T-helper 2 cell treated with Interferon-gamma antibody and Interleukin-4, amounts not matched to agents 100 ng/mL and 5 ng/mL, for 36 hours (primary cell): ENCODE results near the gene KIF26A. TPM values are rescaled to one million over a fixed set of nuclear protein-coding genes. Genes with fewer than 3 reads are reported as not detected.
"Not testable (repeated sequence)": the region's sequence is repeated elsewhere in the genome, so short reads cannot be mapped to it uniquely, and the experiment has no call there.

ENCODE experiments used
- intact Hi-C: fragments of 100-400 bp; cut with micrococcal nuclease; formaldehyde crosslinking; loops from one replicate; pipeline ENCODE4 v1.15.1; 2023
- total RNA-seq: library from RNA; stranded (reverse); gene quantifications from 2 replicates; pipeline ENCODE4 v1.2.3, GENCODE V29; 2022

The KIF26A gene
- total RNA-seq, 1 donor from 2014 or later = 0.45 TPM

DNA sequence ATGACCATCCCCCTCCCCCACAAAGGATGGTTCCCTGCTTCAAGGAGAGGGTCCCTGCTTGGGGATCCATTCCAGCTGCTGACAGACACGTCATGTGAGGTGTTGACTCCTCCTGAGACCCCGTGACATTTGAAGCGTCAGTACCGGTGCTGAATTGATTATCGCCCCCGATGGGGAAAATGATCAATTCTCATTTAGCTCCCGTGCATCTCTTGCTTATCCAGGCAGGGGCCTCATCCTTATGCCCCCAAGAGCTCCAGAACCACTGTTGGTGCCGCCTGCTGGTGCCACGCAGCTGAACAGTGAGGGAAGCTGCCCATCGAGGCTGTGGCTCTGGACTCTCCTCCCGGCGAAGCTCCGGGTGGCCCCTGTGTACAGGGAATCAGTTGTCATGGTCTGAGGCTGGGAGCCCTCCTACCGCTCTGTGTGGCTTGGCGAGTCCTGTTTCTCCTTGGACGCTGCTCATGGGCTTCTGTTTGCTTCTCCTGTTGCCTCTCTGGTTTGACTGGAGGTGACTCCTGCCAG, 4.6 kb downstream of the KIF26A start:
- intact Hi-C loops = no loop called here

GRCh38 chr14:104143521-104144452, 5.4 kb downstream of the KIF26A start:
- intact Hi-C loops = no loop called here

DNA sequence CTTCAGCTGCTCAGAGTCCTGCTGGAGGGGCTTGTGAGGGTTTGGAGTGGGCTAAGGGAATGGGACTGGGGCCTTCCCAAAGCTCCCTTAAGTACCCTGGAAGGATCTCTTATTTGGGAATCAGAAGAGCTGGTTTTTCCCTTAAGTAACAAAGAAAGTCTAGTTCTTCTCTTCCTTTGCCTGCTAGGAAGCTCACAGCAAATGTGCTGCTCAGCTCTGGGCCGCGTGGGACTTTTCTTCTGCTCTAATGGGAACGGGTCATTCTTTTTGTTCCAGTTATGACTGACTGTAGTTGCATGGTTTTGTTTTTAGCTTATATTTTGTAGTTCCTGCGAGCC, 6.0 kb downstream of the KIF26A start:
- intact Hi-C loops = no loop called here

GRCh38 chr14:104144911-104145825, 6.8 kb downstream of the KIF26A start:
- intact Hi-C loops = no loop called here

GRCh38 chr14:104145826-104146601, 7.6 kb downstream of the KIF26A start:
- intact Hi-C loops = no loop called here

GRCh38 chr14:104146651-104147345, 8.4 kb downstream of the KIF26A start:
- intact Hi-C loops = no loop called here

DNA sequence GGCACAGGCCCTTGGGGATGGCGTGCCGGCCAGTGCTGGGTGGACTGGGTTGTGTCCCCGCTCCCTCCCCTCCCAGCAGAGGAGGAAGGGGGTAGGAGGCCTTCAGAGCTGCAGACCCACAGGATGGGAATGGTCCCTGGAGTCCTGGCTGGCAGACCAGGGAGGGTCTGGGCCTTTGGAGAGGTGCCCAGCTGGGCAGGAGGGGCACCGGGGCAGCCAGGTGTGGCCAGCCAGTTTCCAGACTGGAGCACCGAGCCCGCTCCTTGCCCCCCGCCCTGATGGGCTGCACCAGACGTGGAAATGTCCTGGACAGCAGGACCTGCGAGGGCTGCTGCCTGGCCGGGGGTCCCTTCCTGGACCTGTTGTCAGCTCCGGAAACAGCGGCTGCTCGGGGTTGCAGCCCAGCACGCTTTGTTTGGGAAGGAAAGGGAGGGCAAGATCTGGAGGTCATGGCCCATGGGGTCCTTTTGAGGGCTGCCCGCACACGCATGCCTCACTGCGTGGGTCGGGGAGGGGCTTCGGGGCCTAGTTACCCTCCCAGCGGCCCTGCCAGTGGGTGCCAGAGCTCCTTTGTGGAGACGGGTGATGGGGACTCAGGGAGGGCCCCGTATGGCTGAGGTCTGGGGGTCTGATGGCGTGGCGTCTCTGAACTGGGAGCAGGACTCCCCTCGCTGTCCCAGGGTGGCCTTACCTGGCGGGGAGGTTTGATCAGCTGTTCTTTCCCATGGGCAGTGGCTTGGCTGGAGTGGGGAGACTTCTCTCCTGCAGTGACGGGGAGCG, 9.1 kb downstream of the KIF26A start:
- intact Hi-C loops = no loop called here

DNA sequence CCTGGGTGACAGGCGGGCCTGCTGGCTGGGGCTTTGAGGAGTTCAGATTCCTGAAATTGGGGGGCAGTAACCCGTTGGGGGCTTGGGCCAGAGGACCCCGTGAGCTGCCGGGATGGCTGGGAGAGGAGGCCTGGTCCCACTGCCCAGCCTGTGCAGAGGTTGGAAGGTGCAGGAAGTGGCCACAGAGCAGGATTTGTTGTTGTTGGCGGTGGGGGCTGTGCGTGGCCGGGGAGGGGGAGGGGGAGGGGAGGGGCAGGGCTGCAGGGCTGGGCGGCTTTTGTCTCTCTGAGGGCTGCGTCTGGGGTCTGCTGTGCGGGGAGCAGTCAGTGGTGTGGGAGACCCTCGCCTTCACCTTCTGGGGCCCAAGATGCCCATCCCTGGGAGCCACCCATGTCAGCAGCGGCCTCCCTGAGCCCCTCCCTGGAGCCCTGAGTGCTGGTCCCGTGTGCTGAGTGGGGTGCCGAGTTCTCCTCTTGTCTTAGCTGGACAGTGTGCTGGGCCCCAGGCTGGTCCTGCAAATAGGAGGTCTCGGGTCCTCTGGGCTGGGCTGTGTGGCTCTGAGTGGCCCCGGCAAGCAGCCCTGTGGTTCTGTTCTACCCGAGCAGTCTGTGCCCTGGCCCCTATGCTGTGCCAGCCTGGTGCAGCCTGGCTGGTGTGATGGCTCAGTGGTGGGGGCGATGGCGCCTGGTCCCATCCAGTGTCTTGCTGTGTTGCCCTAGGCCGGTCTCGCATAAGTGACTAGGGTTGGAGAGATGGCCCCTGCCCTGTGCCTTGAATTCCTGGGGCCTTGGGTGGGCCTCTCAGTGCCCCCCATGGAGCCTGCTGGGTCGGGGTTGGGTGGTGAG, 10.3 kb downstream of the KIF26A start:
- intact Hi-C loops = no loop called here

- intact Hi-C loops = no loop called here
These were observed 10.8 kb downstream of the KIF26A start for GRCh38 chr14:104149278-104149595.

DNA sequence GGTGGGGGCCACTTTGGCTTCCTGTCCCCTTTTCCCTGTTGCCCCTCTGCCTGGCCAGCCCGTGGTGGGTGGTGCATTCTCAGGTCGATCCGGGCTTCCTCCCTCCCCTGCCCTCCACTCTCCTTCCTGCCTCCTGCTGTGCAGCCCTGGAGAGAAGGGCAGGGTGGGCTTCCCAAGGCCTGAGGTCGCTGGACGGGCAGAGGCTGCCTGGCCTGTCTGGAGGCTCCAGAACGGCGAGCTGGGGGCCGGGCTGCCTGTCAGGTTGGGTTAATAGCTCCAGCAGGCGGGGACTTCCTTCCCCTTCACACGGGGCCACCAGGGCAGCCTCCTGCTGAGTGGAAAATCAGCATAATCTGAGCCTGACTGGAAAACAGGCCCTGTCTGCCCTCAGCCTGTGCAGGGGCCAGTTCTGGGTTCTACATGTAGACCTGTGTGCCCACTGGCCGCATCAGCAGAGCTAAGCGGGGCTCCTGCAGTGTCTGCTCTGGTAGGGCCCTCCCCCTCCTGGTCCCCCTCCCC, 11.3 kb downstream of the KIF26A start:
- intact Hi-C loops = no loop called here

DNA sequence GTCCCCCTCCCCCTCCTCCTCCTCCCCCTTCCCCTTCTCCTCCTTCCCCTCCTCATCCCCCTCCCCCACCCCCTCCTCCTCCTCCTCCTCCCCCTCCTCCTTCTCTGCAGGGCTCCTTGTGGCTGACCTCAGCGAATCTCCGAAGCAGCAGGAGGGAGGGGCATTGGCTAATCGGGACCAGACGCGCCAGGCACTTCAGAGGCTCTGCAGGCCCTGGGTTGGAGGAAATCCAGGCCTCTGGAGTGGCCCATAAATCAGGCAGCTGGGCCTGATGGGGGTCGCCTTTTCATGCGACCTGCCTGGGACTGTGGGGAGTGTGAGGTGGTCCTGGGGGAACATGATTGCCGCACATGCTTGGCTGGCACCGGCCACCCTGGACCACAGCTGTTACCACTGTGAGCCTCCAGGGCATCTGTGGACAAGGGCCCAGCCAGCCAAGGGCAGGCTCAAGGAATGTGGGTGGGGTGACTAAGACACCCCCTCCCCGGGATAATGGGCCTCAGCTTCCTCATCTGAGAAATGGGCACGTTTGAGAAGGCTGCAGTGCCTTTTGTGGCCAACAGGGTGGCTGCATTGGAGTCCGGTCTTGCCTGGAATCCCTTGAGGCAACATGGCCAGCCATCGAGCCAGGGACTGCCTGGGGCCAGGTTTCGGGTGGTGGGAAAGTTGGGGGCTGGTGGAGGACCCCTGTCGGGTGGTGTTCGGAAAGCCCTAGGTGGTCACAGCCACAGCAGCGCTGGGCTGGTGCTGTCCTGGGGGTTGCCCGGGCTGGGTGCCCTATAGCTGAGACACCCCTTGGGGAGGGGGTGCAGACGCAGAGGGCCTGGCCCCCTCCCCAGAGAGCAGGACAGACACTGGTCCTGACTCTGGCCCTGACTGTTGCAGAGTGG, 12.0 kb downstream of the KIF26A start:
- intact Hi-C loops = no loop called here

GRCh38 chr14:104151026-104151381, 12.6 kb downstream of the KIF26A start:
- intact Hi-C loops = no loop called here

DNA sequence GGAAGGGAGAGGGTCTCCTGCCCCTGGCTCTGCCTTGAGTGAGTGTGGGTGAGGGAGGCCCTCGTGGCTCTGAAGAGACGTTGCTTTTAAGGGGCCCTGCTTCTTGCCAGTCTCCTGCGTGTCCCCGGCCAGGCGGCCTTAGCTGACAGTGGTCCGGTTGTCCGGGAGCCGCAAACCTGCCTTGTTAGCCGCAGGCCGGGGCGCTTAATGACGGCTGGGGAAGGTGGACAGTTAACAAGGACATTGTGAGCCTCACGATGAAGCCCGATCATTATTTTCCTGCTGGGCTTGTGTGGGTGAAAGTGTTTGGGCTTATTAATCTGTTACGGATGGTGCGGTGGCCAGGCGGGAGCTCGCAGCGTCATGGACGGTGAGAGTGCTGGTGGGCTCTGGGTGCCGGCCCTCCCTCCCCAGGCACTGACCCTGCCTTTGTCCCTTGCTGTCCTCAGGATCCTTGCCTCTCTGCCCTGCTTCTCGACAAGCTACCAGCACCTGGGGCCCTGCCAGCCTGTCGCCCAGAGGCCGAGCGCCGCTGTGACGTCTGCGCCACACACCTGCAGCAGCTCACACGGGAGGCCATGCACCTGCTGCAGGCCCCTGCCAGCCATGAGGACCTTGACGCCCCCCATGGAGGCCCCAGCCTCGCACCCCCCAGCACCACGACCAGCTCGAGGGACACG, 13.3 kb downstream of the KIF26A start:
- intact Hi-C loops = no loop called here

DNA sequence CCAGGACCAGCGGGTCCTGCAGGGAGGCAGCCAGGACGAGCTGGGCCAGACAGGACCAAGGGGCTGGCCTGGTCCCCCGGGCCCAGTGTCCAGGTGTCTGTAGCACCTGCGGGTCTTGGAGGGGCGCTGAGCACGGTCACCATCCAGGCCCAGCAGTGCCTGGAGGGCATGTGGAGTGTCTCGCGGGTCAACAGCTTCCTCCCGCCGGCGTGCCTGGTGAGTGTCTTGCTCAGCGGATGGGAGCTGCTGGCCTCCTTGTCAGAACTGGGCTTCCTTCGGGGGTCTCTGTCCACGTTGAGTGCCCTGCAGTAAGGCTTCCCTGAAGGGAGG, 13.8 kb downstream of the KIF26A start:
- intact Hi-C loops = no loop called here

DNA sequence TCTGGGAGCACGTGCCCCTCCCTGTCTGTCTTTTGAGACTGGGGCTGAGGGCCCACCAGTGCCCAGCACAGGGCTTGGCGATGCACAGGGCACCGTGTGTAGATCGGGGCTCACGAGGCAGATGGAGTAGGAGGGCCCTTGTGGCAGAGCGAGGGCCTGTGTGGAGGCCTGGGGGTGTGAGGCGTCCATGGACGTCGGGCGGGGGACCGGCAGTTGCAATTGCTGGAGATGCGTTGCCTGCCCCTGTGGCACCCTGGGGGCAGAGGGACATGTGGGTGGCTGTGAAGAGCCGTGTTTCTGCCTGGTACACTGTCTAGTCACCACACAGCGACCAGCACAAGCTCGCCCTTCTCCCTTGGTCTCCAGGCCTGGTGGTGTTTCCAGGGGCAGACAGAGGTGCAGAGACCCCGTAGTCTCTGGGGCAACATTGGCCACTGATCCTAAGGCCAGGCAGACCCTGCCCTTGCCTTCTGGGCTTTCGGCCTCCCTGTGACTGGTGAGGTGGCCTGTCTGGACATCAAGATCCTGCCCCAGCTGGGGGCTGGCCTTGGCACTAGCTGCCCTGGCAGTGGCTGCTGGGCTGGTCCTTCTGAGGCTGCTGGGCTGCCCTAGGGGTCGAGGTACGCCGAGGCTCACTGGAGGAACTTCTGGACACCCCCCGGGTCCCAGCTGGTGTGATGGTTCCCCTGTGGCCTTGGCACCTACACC, 14.5 kb downstream of the KIF26A start:
- intact Hi-C loops = no loop called here

GRCh38 chr14:104153394-104153755, 15.0 kb downstream of the KIF26A start:
- intact Hi-C loops = not testable (repeated sequence)

- intact Hi-C loops = no loop called here
These were observed 15.9 kb downstream of the KIF26A start for GRCh38 chr14:104154246-104154645.
